Subcutaneous adipose tissue (tissue), 4 donors: ENCODE data around the gene TVP23A. TPM values are rescaled to one million over a fixed set of nuclear protein-coding genes. Genes with fewer than 3 reads are reported as not detected.

Experiments used
- CTCF ChIP-seq: fragments of 450-650 bp; IDR thresholded peaks from one replicate; pipeline ENCODE4 v1.5.1; 2016; ENCODE audit warnings: low read depth, mild to moderate bottlenecking, control low read depth, antibody characterized with exemption, moderate library complexity
- total RNA-seq, 4 donors: library from RNA; depleted of rRNA; stranded (reverse); fragments of >200 nt; gene quantifications; one replicate each; pipeline ENCODE4 v1.1.0, GENCODE V29; 2016

The TVP23A gene
- total RNA-seq, 4 donors from 2014 or later: 0.34 TPM; not detected in 3

- no peak for TF ChIP-seq CTCF
Measured at GRCh38 chr16:10808850-10809249, 9.7 kb downstream of the TVP23A start.

- no peak for TF ChIP-seq CTCF
Measured at GRCh38 chr16:10808218-10808617, 10.4 kb downstream of the TVP23A start.

- TF ChIP-seq CTCF: no peak
Measured at GRCh38 chr16:10806698-10807097, 11.9 kb downstream of the TVP23A start.

GRCh38 chr16:10805334-10805733 lies 13.3 kb downstream of the TVP23A start:
- no peak for TF ChIP-seq CTCF

- no peak for TF ChIP-seq CTCF
Measured at GRCh38 chr16:10799736-10800135, 18.9 kb downstream of the TVP23A start.

- no peak for TF ChIP-seq CTCF
Measured at GRCh38 chr16:10791048-10791447, 27.5 kb downstream of the TVP23A start.

- TF ChIP-seq CTCF: no peak
Measured at GRCh38 chr16:10787304-10787703, 31.3 kb downstream of the TVP23A start.
